DMS79 (cell line): ENCODE data around the gene PAK5.
A peak's percentile ranks its signal among the peaks of the same experiment; 100 is the strongest.

Source experiments
- DNase-seq: peaks from one replicate; lab custom pipeline; 2025; lab: John Stamatoyannopoulos, UW

The PAK5 gene

GRCh38 chr20:9838378-9839295 lies at the start of gene PAK5:
Gene PAK5, minus strand, starts transcription at chr20:9839076. Its CDS starts 194,748 bp downstream, at chr20:9644328.
- DNase-seq = peak; percentile 74

GRCh38 chr20:9887706-9888105 lies 48.8 kb upstream of the PAK5 start:
- no peak for DNase-seq

- DNase-seq = no peak
Measured at GRCh38 chr20:9886227-9886626, 47.4 kb upstream of the PAK5 start.

GRCh38 chr20:9884666-9885065 lies 45.8 kb upstream of the PAK5 start:
- no peak for DNase-seq

GRCh38 chr20:9884061-9884460 lies 45.2 kb upstream of the PAK5 start:
- no peak for DNase-seq

- DNase-seq = no peak
Measured at GRCh38 chr20:9877932-9878495, 39.1 kb upstream of the PAK5 start.

GRCh38 chr20:9867196-9867980 lies 28.5 kb upstream of the PAK5 start:
- no peak for DNase-seq

- no peak for DNase-seq
Measured at GRCh38 chr20:9852566-9852965, 13.7 kb upstream of the PAK5 start.

GRCh38 chr20:9839626-9840025 lies 750 bp upstream of the PAK5 start:
- no peak for DNase-seq

- DNase-seq = no peak
Measured at GRCh38 chr20:9838035-9838377, 870 bp downstream of the PAK5 start.

GRCh38 chr20:9837634-9838033 lies 1.2 kb downstream of the PAK5 start:
- no peak for DNase-seq

GRCh38 chr20:9835302-9835701 lies 3.6 kb downstream of the PAK5 start:
- DNase-seq = no peak

GRCh38 chr20:9831032-9831431 lies 7.8 kb downstream of the PAK5 start:
- DNase-seq = no peak

- no peak for DNase-seq
Measured at GRCh38 chr20:9829835-9830234, 9.0 kb downstream of the PAK5 start.

GRCh38 chr20:9817654-9818053 lies 21.2 kb downstream of the PAK5 start:
- DNase-seq = no peak

GRCh38 chr20:9815632-9816031 lies 23.2 kb downstream of the PAK5 start:
- DNase-seq = no peak

- DNase-seq = no peak
Measured at GRCh38 chr20:9810738-9811137, 28.1 kb downstream of the PAK5 start.

GRCh38 chr20:9809271-9809670 lies 29.6 kb downstream of the PAK5 start:
- DNase-seq = peak; percentile 33

GRCh38 chr20:9808166-9808565 lies 30.7 kb downstream of the PAK5 start:
- no peak for DNase-seq

- DNase-seq = no peak
Measured at GRCh38 chr20:9807136-9807535, 31.7 kb downstream of the PAK5 start.

- DNase-seq = no peak
Measured at GRCh38 chr20:9800421-9800820, 38.5 kb downstream of the PAK5 start.

GRCh38 chr20:9794831-9795230 lies 44.0 kb downstream of the PAK5 start:
- DNase-seq = no peak

GRCh38 chr20:9792674-9793073 lies 46.2 kb downstream of the PAK5 start:
- DNase-seq = no peak
